Putamen (tissue), 1 donor: ENCODE data around the gene CHMP1A.
A peak's percentile ranks its signal among the peaks of the same experiment; 100 is the strongest.
"Not testable (repeated sequence)": the region's sequence is repeated elsewhere in the genome, so short reads cannot be mapped to it uniquely, and the experiment has no call there.

Experiments
- DNase-seq: peaks from one replicate; pipeline ENCODE4 v3.0.0-alpha.2; 2016; ENCODE audit warnings: low spot score

CHMP1A gene

GRCh38 chr16:89657442-89658220 lies at the start of gene CHMP1A, which contains the start of gene SPATA33:
TSS of gene CHMP1A (minus strand) at chr16:89657708. CDS start at chr16:89657588, 120 bp downstream.
TSS of gene SPATA33 (plus strand) at chr16:89657836. CDS start at chr16:89657912, 76 bp downstream.
- DNase-seq: peak; percentile 85

GRCh38 chr16:89706518-89707260 lies 49.2 kb upstream of the CHMP1A start:
- no peak for DNase-seq

DNA sequence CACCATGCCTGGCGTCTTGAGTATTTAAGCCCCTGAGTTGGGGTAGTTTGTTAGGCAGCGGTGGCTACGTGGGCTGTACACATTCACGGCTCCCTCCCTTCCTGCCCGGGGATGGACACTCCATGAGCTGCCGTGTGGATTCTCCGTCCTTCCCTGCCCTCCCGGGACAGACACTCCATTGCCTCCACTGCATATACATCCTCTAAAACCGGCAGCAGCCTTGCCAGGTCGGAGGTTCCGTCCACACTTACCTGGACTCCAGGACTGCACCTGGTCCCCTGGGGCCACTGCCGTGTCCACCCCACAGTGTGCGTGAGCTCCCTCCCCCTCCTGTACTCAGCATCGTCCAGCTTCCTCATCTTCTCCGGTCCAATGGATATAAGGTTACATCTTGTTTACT lies 47.5 kb upstream of the CHMP1A start:
- DNase-seq: no peak

DNA sequence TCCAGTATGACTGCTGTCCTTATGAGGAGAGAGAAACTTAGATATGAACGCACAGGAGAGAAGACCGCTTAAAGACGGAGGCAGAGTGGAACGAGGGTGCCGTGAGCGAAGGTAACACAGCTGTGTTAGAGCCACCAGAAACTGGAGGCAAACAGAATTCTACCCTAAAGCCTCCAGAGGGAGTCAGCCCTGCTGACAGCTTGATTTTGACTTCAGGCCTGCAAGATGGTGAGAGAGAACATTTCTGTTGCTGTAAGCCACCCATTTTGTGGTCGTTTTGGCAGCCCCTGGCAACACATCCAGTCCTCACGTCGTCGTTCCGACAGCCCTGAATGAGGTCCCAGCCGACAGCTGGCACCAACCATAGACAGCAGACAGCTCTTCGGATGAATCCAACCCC lies 46.8 kb upstream of the CHMP1A start:
- no peak for DNase-seq

DNA sequence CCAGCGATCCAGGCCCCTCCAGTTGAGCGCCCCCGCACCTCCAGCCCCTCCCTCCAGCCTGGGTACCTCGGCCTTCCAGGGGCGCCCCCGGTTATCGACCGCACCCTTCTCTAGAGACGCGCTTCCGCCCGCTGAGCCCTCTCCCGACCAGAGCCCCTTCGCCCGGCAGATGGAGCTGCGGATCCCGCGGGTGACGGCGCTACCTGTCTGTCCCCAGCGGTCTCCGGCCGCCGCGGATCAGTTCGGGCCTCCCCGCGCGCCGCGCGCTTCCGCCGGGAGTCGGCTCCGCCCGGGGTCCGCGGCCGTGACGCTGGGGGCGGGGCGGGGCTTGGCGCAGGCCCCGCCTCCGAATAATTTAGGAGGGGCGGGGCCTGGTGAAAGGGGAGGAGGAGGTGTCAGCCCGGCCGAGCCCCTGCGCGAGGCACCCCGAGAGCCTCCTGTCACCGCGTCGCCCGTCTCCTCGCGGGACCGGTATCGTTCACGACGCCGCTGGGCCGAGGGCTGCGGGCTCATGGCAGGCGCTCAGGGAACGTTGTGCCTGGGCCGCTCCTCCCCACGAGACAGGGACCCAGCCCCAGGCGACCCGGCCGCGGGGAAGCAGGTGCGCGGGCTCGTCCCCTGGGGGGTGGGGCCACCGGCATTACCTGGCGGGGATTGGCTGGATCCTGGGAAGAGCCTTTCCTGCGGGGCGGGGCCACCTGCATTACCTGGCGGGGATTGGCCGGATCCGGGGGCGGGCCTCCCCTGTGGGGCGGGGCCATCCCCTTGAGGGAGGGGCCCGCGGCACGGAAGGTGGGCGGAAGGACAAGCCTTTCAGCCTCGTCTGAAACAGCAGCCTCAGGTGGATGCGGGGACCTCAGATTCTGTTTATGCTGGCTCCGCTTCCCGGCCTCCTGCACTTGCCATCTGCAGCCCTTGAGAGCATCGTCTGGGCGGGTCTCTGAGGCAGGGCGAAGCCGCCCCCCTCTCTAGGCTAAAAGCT lies 44.2 kb upstream of the CHMP1A start, which contains the start of gene SPATA2L:
Gene SPATA2L, minus strand, starts transcription at position 281 of the 982 bp plus-strand sequence. CDS start 473 bp downstream, outside the sequence.
- peak; percentile 86 for DNase-seq

DNA sequence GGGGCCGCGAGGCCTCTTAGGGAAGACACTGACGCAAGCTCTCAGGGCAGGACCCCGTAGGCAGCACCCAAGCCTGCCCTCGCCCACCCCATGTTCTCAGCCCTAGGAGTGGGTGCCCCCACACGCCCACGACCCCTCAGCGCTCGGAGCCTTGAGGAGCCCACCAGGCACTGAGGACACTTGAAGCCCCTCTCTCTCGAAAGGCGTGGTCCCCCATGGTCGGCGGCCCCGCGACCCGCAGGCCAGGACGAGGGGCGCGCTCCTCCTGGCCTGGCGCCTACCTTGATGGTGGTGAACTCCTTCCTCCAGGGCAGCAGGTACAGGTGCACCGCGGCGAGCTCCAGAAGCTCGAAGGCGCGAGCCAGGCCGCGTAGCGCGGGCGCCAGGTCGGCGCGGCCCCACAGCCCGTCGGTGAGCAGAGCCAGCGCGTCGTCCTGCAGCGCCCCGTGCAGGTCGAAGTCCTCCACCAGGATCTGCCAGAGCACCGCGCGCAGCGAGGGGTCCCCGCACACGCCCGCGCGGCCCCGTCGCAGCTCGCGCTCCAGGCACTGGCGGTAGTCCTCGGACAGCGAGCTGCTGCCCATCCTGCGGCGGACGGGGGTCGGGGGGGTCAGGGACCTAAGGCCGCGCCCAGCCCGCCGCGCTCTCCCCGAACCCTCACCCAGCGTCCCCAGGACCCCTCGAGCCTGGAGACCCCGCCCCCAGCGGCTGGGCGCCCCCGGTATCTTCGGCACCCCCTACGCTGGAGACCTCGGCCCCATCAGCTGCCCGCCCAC lies 43.3 kb upstream of the CHMP1A start:
- no peak for DNase-seq

GRCh38 chr16:89700100-89700648 lies 42.7 kb upstream of the CHMP1A start:
- peak; percentile 98 for DNase-seq

DNA sequence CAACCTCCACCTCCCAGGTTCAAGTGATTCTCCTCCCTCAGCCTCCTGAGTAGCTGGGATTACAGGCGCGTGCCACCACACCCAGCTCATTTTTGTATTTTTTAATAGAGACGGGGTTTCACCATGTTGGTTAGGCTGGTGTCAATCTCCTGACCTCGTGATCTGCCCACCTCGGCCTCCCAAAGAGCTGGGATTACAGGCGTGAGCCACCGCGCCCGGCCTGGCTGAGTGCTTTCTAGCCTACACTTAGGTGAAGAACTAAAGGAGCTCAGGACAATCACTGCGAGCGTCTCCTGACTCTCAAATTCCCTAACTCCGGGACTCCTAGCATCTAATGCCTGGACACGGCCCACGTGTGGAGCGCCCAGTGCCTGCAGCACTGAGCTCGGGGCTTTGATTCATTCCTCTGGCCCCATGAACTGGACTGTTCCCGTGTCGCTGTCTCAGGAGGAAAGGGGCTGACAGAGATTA lies 42.2 kb upstream of the CHMP1A start:
- not testable (repeated sequence) for DNase-seq

GRCh38 chr16:89698717-89699116 lies 41.2 kb upstream of the CHMP1A start:
- DNase-seq: not testable (repeated sequence)

- no peak for DNase-seq
Measured at GRCh38 chr16:89697616-89698331, 40.3 kb upstream of the CHMP1A start.

DNA sequence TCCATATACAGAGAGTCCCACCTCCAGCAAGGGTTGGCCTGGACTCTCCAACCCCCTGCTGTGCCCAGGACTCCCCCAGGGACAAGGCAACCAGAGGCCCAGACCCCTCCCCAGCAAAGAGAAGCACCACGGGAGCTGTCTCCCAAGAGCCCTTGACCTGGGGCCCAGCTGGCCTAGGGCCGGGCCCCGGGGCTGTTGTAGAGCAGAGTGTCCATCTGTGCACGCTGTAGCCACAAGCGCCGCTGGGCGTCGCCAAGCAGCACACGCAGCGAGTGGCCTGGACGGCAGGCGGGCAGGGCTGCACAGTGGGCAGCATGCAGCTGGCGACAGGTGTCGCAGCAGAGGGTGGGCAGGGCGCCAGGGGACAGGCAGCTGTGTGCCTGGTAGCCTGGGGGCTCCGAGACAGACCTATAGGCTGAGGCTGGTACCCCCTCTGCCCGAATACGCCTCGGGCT lies 39.7 kb upstream of the CHMP1A start:
- DNase-seq: no peak

DNA sequence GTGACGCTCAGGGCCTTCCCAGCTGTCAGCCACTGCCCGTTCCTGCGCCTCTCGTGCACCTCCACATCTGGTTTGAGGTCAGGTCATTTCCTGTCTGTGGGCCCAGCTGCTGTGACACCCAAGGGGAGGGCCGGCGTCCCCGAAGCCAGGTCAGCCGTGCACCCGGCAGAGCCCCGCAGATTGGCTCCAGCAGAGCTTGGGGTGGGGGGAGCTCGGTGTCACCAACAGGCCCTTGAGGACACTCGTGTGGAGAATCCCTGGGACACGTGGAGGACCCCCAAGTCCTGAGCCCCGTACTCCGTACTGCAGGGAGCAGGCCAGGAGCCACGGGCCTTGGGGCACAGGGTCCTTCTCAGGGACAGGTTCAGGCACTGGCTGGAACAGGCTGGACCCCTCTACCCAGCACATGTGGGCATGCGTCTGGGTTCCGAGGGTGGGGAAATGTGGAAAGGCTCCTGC lies 39.2 kb upstream of the CHMP1A start:
- DNase-seq: no peak

DNA sequence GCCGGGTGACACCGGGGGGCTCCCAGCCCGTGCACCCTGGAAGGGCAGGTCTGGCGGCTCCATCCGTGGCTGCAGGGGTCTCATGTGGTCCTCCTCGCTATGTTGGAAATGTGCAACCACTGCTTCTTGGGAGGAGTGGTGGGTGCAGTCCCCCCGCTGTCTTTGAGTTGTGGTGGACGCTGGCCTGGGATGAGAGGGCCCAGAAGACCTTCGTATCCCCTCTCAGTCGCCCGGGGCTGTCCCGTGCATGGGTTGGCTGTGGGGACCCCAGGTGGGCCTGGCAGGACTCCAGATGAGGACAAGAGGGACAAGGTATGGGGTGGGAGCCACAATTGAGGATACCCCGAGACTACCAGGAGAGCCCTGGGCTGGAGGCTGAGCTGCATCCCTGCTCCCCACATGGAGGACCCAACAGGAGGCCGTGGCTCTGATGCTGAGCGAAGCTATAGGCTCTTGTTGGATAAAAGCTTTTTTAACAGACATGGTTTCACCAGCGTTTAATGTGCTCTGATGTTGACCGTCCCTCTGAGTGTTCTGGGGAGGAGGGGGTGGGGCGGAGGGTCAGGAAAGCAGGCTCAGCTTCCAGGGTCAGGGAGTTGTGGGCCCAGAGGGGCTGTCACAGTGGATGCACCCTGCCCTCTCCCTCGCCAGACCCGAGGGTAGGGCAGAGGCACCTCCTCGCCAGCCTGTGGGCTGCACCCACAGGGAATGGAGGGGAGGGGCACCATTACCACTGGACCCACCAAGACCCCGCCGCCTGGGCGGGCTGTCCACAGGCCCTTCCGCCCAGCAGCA lies 38.6 kb upstream of the CHMP1A start:
- DNase-seq: no peak

DNA sequence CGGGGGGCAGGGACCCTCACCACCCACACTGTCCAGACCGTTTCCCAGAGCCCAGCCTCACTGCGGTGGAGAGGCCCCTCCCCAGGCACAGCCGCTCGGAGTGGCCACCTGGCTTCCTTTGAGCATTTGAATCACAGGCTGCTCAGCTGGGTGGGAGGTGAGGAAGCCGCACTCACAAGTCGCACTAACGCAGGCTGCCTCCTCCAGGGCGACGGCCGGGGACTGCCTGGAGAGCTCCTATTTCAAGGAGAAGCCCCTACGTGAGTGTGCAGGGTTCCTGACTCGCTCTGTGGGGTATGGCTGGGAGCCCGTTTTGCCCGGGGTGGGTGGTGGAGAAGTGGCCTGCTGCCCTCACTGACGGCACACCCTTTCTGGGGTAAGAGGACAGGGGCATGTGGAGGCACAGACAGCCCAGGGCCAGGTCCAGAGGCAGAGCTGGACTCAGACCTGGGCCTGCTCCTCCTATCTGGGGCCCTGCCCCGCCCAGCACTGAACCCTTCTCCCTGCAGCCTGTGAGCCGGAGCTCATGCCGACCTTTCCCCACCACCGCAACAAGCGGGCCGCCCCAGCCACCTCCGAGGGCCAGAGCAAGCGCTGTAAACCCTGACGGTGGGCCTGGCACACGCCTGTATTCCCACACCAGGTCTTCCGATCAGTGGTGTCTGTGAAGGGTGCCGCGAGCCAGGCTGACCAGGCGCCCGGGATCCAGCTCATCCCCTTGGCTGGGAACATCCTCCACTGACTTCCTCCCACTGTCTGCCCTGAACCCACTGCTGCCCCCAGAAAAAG lies 37.8 kb upstream of the CHMP1A start:
- no peak for DNase-seq

DNA sequence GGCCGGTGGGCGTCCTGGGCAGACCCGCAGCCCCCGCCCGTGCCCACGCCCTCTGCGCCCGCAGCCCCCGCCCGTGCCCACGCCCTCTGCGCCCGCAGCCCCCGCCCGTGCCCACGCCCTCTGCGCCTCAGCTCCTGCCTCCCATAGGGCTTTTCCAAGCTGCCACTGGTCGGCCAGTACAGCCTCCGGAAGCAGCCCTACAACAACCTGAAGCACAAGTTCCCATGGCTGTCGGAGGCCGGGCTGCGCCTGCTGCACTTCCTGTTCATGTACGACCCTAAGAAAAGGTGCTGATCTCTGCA lies 37.2 kb upstream of the CHMP1A start:
- not testable (repeated sequence) for DNase-seq

DNA sequence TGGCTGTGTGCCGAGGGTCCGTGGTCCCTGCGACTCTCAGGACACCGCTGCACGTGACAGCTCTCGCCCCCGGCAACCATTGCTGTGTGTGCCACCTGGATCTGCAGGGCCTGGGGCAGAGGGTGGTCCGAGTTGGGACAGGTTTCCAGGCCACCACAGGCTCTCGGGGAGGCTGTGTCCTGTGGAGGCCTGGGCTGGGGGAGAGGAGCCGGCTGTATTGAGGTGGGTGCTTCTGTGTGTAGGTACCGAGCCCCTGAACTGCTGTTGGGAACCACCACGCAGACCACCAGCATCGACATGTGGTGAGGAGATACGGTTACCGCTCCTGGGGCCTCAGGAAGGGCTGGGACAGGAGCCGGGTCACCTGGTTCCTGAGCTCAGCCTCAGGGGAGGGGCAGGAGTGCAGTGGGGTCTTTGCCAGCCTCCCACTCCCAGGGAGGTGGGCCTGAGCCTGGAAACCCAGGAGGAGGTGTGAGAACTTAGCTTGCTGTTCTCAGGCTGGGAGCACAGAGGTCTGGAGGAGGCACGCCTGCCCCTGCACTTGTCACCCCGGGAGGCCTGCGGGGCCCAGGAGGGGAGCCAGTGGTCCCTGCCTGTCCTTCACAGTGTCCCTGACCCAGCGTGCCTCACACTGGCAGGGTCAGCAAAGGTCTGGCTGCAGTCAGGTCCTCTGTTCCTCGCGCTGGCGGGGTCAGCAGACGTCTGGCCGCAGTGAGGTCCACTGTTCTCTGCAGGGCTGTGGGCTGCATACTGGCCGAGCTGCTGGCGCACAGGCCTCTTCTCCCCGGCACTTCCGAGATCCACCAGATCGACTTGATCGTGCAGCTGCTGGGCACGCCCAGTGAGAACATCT lies 36.6 kb upstream of the CHMP1A start:
- no peak for DNase-seq

DNA sequence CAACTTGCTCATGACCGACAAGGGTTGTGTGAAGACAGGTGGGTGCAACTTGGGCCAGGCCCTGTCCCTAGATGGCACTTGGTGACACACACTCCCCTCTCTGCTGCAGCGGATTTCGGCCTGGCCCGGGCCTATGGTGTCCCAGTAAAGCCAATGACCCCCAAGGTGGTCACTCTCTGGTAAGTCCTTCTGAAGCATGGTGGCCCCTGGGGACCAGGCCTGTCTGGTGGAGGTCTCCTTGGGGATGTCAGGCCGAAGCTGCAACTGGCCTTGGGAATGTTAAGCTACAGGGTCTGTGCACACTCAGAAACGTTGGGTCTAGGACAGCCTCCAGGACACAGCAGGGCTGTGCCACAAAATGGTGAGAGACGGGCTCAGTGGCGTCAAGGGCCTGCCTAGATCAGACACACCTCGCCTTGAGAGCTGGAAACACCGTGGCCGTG lies 35.8 kb upstream of the CHMP1A start:
- no peak for DNase-seq
